ENCODE data around the gene TAMALIN.
"Not testable (repeated sequence)": the region's sequence is repeated elsewhere in the genome, so short reads cannot be mapped to it uniquely, and the experiment has no call there.

TAMALIN gene

GRCh38 chr12:52006726-52007157, at the start of gene TAMALIN:
TSS of gene TAMALIN (plus strand) at chr12:52006946. CDS start at chr12:52007020, 74 bp downstream.
- peak; percentile 13 for DNase-seq

- DNase-seq = no peak
These were observed 48.2 kb upstream of the TAMALIN start for GRCh38 chr12:51958542-51958941.

GRCh38 chr12:51959211-51959610, 47.5 kb upstream of the TAMALIN start:
- DNase-seq = no peak

- DNase-seq = no peak
These were observed 46.8 kb upstream of the TAMALIN start for GRCh38 chr12:51959921-51960320.

GRCh38 chr12:51960488-51960887, 46.3 kb upstream of the TAMALIN start:
- DNase-seq = no peak

- DNase-seq = no peak
These were observed 45.9 kb upstream of the TAMALIN start for GRCh38 chr12:51960890-51961289.

GRCh38 chr12:51961834-51962233, 44.9 kb upstream of the TAMALIN start:
- no peak for DNase-seq

GRCh38 chr12:51962737-51963136, 44.0 kb upstream of the TAMALIN start:
- no peak for DNase-seq

- no peak for DNase-seq
These were observed 43.3 kb upstream of the TAMALIN start for GRCh38 chr12:51963477-51963876.

GRCh38 chr12:51969643-51970042, 37.1 kb upstream of the TAMALIN start:
- DNase-seq = no peak

GRCh38 chr12:51970904-51971646, 35.7 kb upstream of the TAMALIN start:
- DNase-seq = no peak

- no peak for DNase-seq
These were observed 34.9 kb upstream of the TAMALIN start for GRCh38 chr12:51971679-51972421.

GRCh38 chr12:51972422-51972812, 34.3 kb upstream of the TAMALIN start:
- DNase-seq = no peak

- no peak for DNase-seq
These were observed 33.9 kb upstream of the TAMALIN start for GRCh38 chr12:51972849-51973273.

- no peak for DNase-seq
These were observed 33.2 kb upstream of the TAMALIN start for GRCh38 chr12:51973560-51973959.

- no peak for DNase-seq
These were observed 32.1 kb upstream of the TAMALIN start for GRCh38 chr12:51974646-51975045.

- no peak for DNase-seq
These were observed 31.6 kb upstream of the TAMALIN start for GRCh38 chr12:51975196-51975595.

GRCh38 chr12:51976376-51977160, 30.2 kb upstream of the TAMALIN start:
- DNase-seq = no peak

- no peak for DNase-seq
These were observed 29.4 kb upstream of the TAMALIN start for GRCh38 chr12:51977320-51977753.

- DNase-seq = not testable (repeated sequence)
These were observed 27.4 kb upstream of the TAMALIN start for GRCh38 chr12:51979306-51979705.

GRCh38 chr12:51980051-51980808, 26.5 kb upstream of the TAMALIN start:
- DNase-seq = peak; percentile 10

GRCh38 chr12:51980809-51981127, 26.0 kb upstream of the TAMALIN start:
- no peak for DNase-seq

GRCh38 chr12:51984657-51985056, 22.1 kb upstream of the TAMALIN start:
- DNase-seq = no peak
